T-helper 2 cell treated with Interferon-gamma antibody and Interleukin-4, amounts not matched to agents 5 μg/mL and 100 μg/mL, for 36 hours (primary cell): ENCODE results near the gene PPFIA4.

Source experiments
- DNase-seq: peaks from one replicate; pipeline ENCODE4 v3.0.0; 2021; ENCODE audit warnings: low spot score
- H3K27ac Mint-ChIP-seq: one replicate; pipeline ENCODE4 v1.8.0; 2021; ENCODE audit warnings: mild to moderate bottlenecking, mixed read lengths
- H3K27me3 Mint-ChIP-seq: one replicate; pipeline ENCODE4 v1.8.0; 2021; ENCODE audit warnings: low read depth, mixed read lengths
- H3K36me3 Mint-ChIP-seq: one replicate; pipeline ENCODE4 v1.8.0; 2021; ENCODE audit warnings: low read depth, mixed read lengths
- H3K4me1 Mint-ChIP-seq: one replicate; pipeline ENCODE4 v1.8.0; 2021; ENCODE audit warnings: low read depth, mixed read lengths
- H3K4me3 Mint-ChIP-seq: one replicate; pipeline ENCODE4 v1.8.0; 2022; ENCODE audit warnings: mild to moderate bottlenecking, moderate library complexity, mixed read lengths
- H3K9me3 Mint-ChIP-seq: one replicate; pipeline ENCODE4 v1.8.0; 2021; ENCODE audit warnings: mixed read lengths

The PPFIA4 gene

GRCh38 chr1:203069030-203069747 is 42.9 kb downstream of the PPFIA4 start:
- Mint-ChIP-seq H3K4me3 (no peak overlapping the region), H3K27ac (no peak overlapping the region), H3K27me3 (peaks cover 4% of the 10 kb centered on the region), H3K36me3 (peaks cover 6% of the 10 kb centered on the region), H3K4me1 (no peaks in the 10 kb centered on the region), H3K9me3 (no peaks in the 10 kb centered on the region)
- no peak for DNase-seq

- Mint-ChIP-seq H3K36me3 (peaks cover 9% of the 10 kb centered on the region), H3K27ac (no peak overlapping the region), H3K4me3 (no peak overlapping the region), H3K4me1 (peaks cover 2% of the 10 kb centered on the region), H3K9me3 (no peaks in the 10 kb centered on the region), H3K27me3 (peaks cover 17% of the 10 kb centered on the region)
- DNase-seq = no peak
Observed at GRCh38 chr1:203072002-203072602, 45.8 kb downstream of the PPFIA4 start.

- H3K36me3 Mint-ChIP-seq = peaks cover 8% of the 10 kb centered on the region
- H3K27me3 Mint-ChIP-seq = peaks cover 17% of the 10 kb centered on the region
- no peak for DNase-seq
- H3K27ac Mint-ChIP-seq = no peak overlapping the region
- peaks cover 2% of the 10 kb centered on the region for H3K4me1 Mint-ChIP-seq
- H3K9me3 Mint-ChIP-seq = no peaks in the 10 kb centered on the region
- H3K4me3 Mint-ChIP-seq = no peak overlapping the region
Observed at GRCh38 chr1:203072911-203073310, 46.6 kb downstream of the PPFIA4 start.

- Mint-ChIP-seq H3K4me1 (peaks cover 2% of the 10 kb centered on the region), H3K4me3 (no peak overlapping the region), H3K27me3 (peaks cover 17% of the 10 kb centered on the region), H3K36me3 (peaks cover 6% of the 10 kb centered on the region), H3K9me3 (no peaks in the 10 kb centered on the region), H3K27ac (no peak overlapping the region)
- no peak for DNase-seq
Observed at GRCh38 chr1:203073469-203073868, 47.2 kb downstream of the PPFIA4 start.

- Mint-ChIP-seq H3K9me3 (no peaks in the 10 kb centered on the region), H3K4me1 (peaks cover 2% of the 10 kb centered on the region), H3K4me3 (no peak overlapping the region), H3K27ac (no peak overlapping the region), H3K36me3 (peaks cover 6% of the 10 kb centered on the region), H3K27me3 (peaks cover 17% of the 10 kb centered on the region)
- DNase-seq = no peak
Observed at GRCh38 chr1:203074610-203075009, 48.3 kb downstream of the PPFIA4 start.

- H3K27me3 Mint-ChIP-seq = peaks cover 17% of the 10 kb centered on the region
- no peak for DNase-seq
- no peaks in the 10 kb centered on the region for H3K9me3 Mint-ChIP-seq
- no peak overlapping the region for H3K27ac Mint-ChIP-seq
- peaks cover 2% of the 10 kb centered on the region for H3K4me1 Mint-ChIP-seq
- H3K4me3 Mint-ChIP-seq = no peak overlapping the region
- H3K36me3 Mint-ChIP-seq = peaks cover 6% of the 10 kb centered on the region
Observed at GRCh38 chr1:203075236-203076030, 49.1 kb downstream of the PPFIA4 start.

- no peak overlapping the region for H3K27ac Mint-ChIP-seq
- peak overlapping the region; percentile 32 for H3K4me3 Mint-ChIP-seq
- H3K27me3 Mint-ChIP-seq = peaks cover 17% of the 10 kb centered on the region
Observed at GRCh38 chr1:203076031-203076511, 49.8 kb downstream of the PPFIA4 start.

GRCh38 chr1:203077367-203077766 is 51.1 kb downstream of the PPFIA4 start:
- H3K36me3 Mint-ChIP-seq = peaks cover 6% of the 10 kb centered on the region
- peaks cover 2% of the 10 kb centered on the region for H3K4me1 Mint-ChIP-seq
- H3K27me3 Mint-ChIP-seq = peaks cover 17% of the 10 kb centered on the region
- H3K9me3 Mint-ChIP-seq = no peaks in the 10 kb centered on the region
- H3K4me3 Mint-ChIP-seq = no peak overlapping the region
- DNase-seq = no peak
- no peak overlapping the region for H3K27ac Mint-ChIP-seq

More at GRCh38 chr1:203076031-203076511, 49.8 kb downstream of the PPFIA4 start:
- Mint-ChIP-seq H3K4me1 (peaks cover 2% of the 10 kb centered on the region), H3K9me3 (no peaks in the 10 kb centered on the region), H3K36me3 (peaks cover 6% of the 10 kb centered on the region)
- no peak for DNase-seq

- Mint-ChIP-seq H3K36me3 (peaks cover 6% of the 10 kb centered on the region), H3K9me3 (no peaks in the 10 kb centered on the region), H3K4me1 (peaks cover 2% of the 10 kb centered on the region), H3K27me3 (peaks cover 17% of the 10 kb centered on the region), H3K27ac (no peak overlapping the region), H3K4me3 (no peak overlapping the region)
- DNase-seq = no peak
Observed at GRCh38 chr1:203077956-203078355, 51.7 kb downstream of the PPFIA4 start.

GRCh38 chr1:203078478-203078877 is 52.2 kb downstream of the PPFIA4 start:
- Mint-ChIP-seq H3K9me3 (no peaks in the 10 kb centered on the region), H3K36me3 (peaks cover 6% of the 10 kb centered on the region), H3K27me3 (peaks cover 17% of the 10 kb centered on the region), H3K4me1 (peaks cover 2% of the 10 kb centered on the region), H3K4me3 (no peak overlapping the region), H3K27ac (no peak overlapping the region)
- no peak for DNase-seq

- Mint-ChIP-seq H3K27me3 (peaks cover 5% of the 10 kb centered on the region), H3K27ac (no peak overlapping the region), H3K4me1 (peaks cover 2% of the 10 kb centered on the region), H3K9me3 (no peaks in the 10 kb centered on the region), H3K4me3 (no peak overlapping the region), H3K36me3 (peaks cover 4% of the 10 kb centered on the region)
- no peak for DNase-seq
Observed at GRCh38 chr1:203080456-203080855, 54.2 kb downstream of the PPFIA4 start.

GRCh38 chr1:203081465-203082230 is 55.4 kb downstream of the PPFIA4 start:
- Mint-ChIP-seq H3K27ac (no peak overlapping the region), H3K4me3 (no peak overlapping the region), H3K9me3 (no peaks in the 10 kb centered on the region), H3K4me1 (no peaks in the 10 kb centered on the region), H3K36me3 (no peaks in the 10 kb centered on the region), H3K27me3 (no peaks in the 10 kb centered on the region)
- no peak for DNase-seq

GRCh38 chr1:203082231-203082505 is 55.9 kb downstream of the PPFIA4 start:
- no peaks in the 10 kb centered on the region for H3K9me3 Mint-ChIP-seq
- H3K27me3 Mint-ChIP-seq = no peaks in the 10 kb centered on the region
- no peak overlapping the region for H3K4me3 Mint-ChIP-seq
- no peak for DNase-seq
- H3K36me3 Mint-ChIP-seq = no peaks in the 10 kb centered on the region
- no peak overlapping the region for H3K27ac Mint-ChIP-seq
- H3K4me1 Mint-ChIP-seq = no peaks in the 10 kb centered on the region
